A549 (cell line): ENCODE results near the gene TBX5. TPM values are rescaled to one million over a fixed set of nuclear protein-coding genes. Genes with fewer than 3 reads are reported as not detected.

Experiments used
- ATAC-seq, 2 experiments: fragments of 200-7000 bp in 1 of 2; fragments of >200 bp in 1 of 2; cut with Nextera tagmentation in 1 of 2; cut with Tn5 transposase in 1 of 2; 3 replicates each; pipeline versions ENCODE4 v1.8.0 to v1.9.1; 2018 to 2020; ENCODE audit warnings: mild to moderate bottlenecking in 1 of 2, moderate library complexity in 1 of 2
- CTCF ChIA-PET: fragments of 300-600 bp; sonication (Branson Sonifier 250); formaldehyde crosslinking; extraction: SDS; loops from one replicate; lab custom pipeline; 2021; ENCODE audit warnings: antibody characterized with exemption, inconsistent platforms; lab: Yijun Ruan, JAX
- POLR2A ChIA-PET: fragments of 350-600 bp; formaldehyde crosslinking; extraction: SDS; loops from one replicate; lab custom pipeline; 2021; ENCODE audit warnings: antibody characterized with exemption, inconsistent platforms; lab: Yijun Ruan, JAX
- DNase-seq, 2 experiments: peaks; one replicate each; pipeline versions ENCODE4 v3.0.0 to v3.0.0-alpha.2; 2011 to 2016; ENCODE audit warnings: low read depth in 1 of 2, low spot score in 1 of 2
- FAIRE-seq: peaks from 2 replicates; lab custom pipeline; 2011; peaks lifted over from hg19 to GRCh38; lab: Jason Lieb, UNC
- H3K27ac ChIP-seq, 2 experiments: fragments of >200 bp; sonication (Bioruptor Twin); formaldehyde crosslinking; 3 replicates each; pipeline ENCODE4 v1.5.1; 2016 to 2017
- H3K4me1 ChIP-seq: fragments of >200 bp; sonication (Bioruptor Twin); formaldehyde crosslinking; 3 replicates; pipeline ENCODE4 v1.6.1; 2016
- H3K4me2 ChIP-seq: fragments of >200 bp; sonication (Bioruptor Twin); formaldehyde crosslinking; 3 replicates; pipeline ENCODE4 v1.6.1; 2016
- H3K4me3 ChIP-seq: fragments of >200 bp; sonication (Bioruptor Twin); formaldehyde crosslinking; 3 replicates; pipeline ENCODE4 v1.5.1; 2016
- H3K9me3 ChIP-seq: fragments of >200 bp; sonication (Bioruptor Twin); formaldehyde crosslinking; 3 replicates; pipeline ENCODE4 v1.6.1; 2016
- CBX2 ChIP-seq: fragments of 200-600 bp; sonication (generic); IDR thresholded peaks from 2 replicates; pipeline ENCODE4 v1.6.1; 2016; ENCODE audit warnings: low read depth, mild to moderate bottlenecking, borderline replicate concordance
- CHD2 ChIP-seq: fragments of 150-350 bp; IDR thresholded peaks from 2 replicates; pipeline ENCODE4 v1.6.1; 2014; ENCODE audit warnings: low read length; ENCODE audit not compliant: partially characterized antibody
- EHMT2 ChIP-seq: fragments of 200-600 bp; sonication (generic); IDR thresholded peaks from 2 replicates; pipeline ENCODE4 v1.6.1; 2016; ENCODE audit warnings: antibody characterized with exemption, low read depth, mild to moderate bottlenecking, moderate library complexity
- FOSL2 ChIP-seq, 2 experiments: fragments of 450-650 bp in 1 of 2; fragments of >200 bp in 1 of 2; sonication (Bioruptor Twin) in 1 of 2; formaldehyde crosslinking; IDR thresholded peaks; 2 replicates each; pipeline versions ENCODE4 v1.5.0 to v1.6.1; 2016 to 2020; ENCODE audit warnings: mild to moderate bottlenecking in 1 of 2, moderate library complexity in 1 of 2
- GATA3 ChIP-seq: IDR thresholded peaks from 2 replicates; pipeline ENCODE4 v1.6.1; 2012; ENCODE audit warnings: borderline replicate concordance
- JUN ChIP-seq, 2 experiments: fragments of >200 bp; sonication (Bioruptor Twin); formaldehyde crosslinking; IDR thresholded peaks; 2 replicates in 1 of 2; 3 replicates in 1 of 2; pipeline ENCODE4 v1.6.1; 2016 to 2017
- MYC ChIP-seq: IDR thresholded peaks from 2 replicates; pipeline ENCODE4 v1.6.1; 2012; ENCODE audit warnings: mild to moderate bottlenecking, inconsistent platforms, low read length, improper control_type of control experiment, borderline replicate concordance
- NFE2L2 ChIP-seq: fragments of 150-350 bp; conservative IDR thresholded peaks from 2 replicates; pipeline ENCODE4 v1.6.1; 2014; ENCODE audit warnings: low read length
- NR3C1 ChIP-seq: fragments of >200 bp; sonication (Bioruptor Twin); formaldehyde crosslinking; IDR thresholded peaks from 3 replicates; pipeline ENCODE4 v1.6.1; 2017
- POLR2AphosphoS2 ChIP-seq: conservative IDR thresholded peaks from 2 replicates; pipeline ENCODE4 v1.6.1; 2012; ENCODE audit warnings: low read length, improper control_type of control experiment, inconsistent platforms
- RFX5 ChIP-seq: fragments of 450-650 bp; IDR thresholded peaks from 2 replicates; pipeline ENCODE4 v1.7.1; 2014; ENCODE audit warnings: antibody characterized with exemption, mild to moderate bottlenecking, moderate library complexity
- SMC3 ChIP-seq: fragments of >200 bp; sonication (Bioruptor Twin); formaldehyde crosslinking; IDR thresholded peaks from 3 replicates; pipeline ENCODE4 v1.6.1; 2018; ENCODE audit warnings: inconsistent platforms
- TP53 ChIP-seq: fragments of 250-450 bp; sonication (Bioruptor Pico); IDR thresholded peaks from 2 replicates; pipeline ENCODE4 v1.5.0; 2021; ENCODE audit warnings: mild to moderate bottlenecking, moderate library complexity
- ZFP36 ChIP-seq: fragments of 450-650 bp; IDR thresholded peaks from 2 replicates; pipeline ENCODE4 v1.6.1; 2014; ENCODE audit warnings: borderline replicate concordance; ENCODE audit not compliant: partially characterized antibody
- ZSCAN20 ChIP-seq: fragments of 250-450 bp; sonication (Bioruptor Pico); IDR thresholded peaks from 2 replicates; pipeline ENCODE4 v1.8.0; 2022; ENCODE audit warnings: mild to moderate bottlenecking, moderate library complexity
- WGBS: methylation state at CpG from one replicate; pipeline ENCODE4 v1.1.6; 2017; ENCODE audit errors: missing lambda C conversion rate; 5-methylcytosine and 5-hydroxymethylcytosine counted together
- polyA plus RNA-seq, 4 experiments: library from polyadenylated mRNA; depleted of rRNA in 3 of 4; stranded (reverse); fragments of >200 nt; fragmentation: RNase III in 1 of 4; extraction: RNeasy Plus Mini Kit Qiagen cat#74134 plus additional on column Dnase treatment in 1 of 4; gene quantifications; 2 replicates in 3 of 4; 3 replicates in 1 of 4; pipeline ENCODE4 v1.2.3, GENCODE V29; 2011 to 2017
- TF ChIP-seq, protein P1 (sequence below): fragments of 200-600 bp; sonication (generic); IDR thresholded peaks from 2 replicates; pipeline ENCODE4 v1.6.1; 2016; ENCODE audit warnings: antibody characterized with exemption, mild to moderate bottlenecking, moderate library complexity
- TF ChIP-seq, protein P2 (sequence below): fragments of >200 bp; sonication (Bioruptor Twin); formaldehyde crosslinking; IDR thresholded peaks from 3 replicates; pipeline ENCODE4 v1.5.1; 2016

The TBX5 gene
- polyA plus RNA-seq, 2 of the 4 experiments (the other 2 are of a cell fraction): not detected

DNA sequence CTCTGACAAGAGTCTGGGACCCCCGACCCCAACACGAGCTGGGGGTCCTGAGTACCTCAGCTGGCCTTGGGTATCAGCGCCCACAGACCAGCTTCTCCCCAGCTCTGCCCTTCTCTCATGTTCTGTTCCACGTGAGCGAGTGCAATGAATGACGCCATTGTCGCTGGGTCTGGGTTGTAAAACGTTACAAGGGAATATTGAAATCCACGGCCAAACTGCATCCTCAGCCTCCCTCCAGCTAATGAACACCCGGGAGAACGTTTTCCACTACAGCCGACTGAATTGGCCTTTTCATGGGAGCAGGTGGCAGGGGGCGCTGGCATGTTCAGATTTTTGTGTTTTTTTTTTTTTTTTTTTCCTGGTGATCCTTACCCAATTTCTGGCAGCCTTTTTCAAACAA, 34.7 kb downstream of the TBX5 start:
- Histone ChIP-seq H3K4me1 (no peaks in the 10 kb centered on the region), H3K9me3 (peaks cover 5% of the 10 kb centered on the region), H3K4me2 (0 out of 3 replicates have a peak overlapping the region, but pooled peaks have one; percentile 19), H3K4me3 (no peak overlapping the region), H3K27ac (no peak overlapping the region)
- ChIA-PET POLR2A (no interaction called here), CTCF (no interaction called here)
- WGBS: 2% methylated on average over 13 of the region's 13 CpGs
- DNase-seq: no peak
- TF ChIP-seq GATA3 (no peak), NFE2L2 (no peak), FOSL2 (IDR thresholded peaks at IDR 0.05) (no peak), FOSL2 (CRISPR knock-in tag; IDR thresholded peaks at IDR 0.05) (no peak), RFX5 (no peak), SMC3 (no peak), POLR2AphosphoS2 (no peak), CBX2 (no peak), EHMT2 (no peak), ZFP36 (no peak), JUN (IDR thresholded peaks at IDR 0.05) (no peak), NR3C1 (no peak)
- TF ChIP-seq, protein P1, sequence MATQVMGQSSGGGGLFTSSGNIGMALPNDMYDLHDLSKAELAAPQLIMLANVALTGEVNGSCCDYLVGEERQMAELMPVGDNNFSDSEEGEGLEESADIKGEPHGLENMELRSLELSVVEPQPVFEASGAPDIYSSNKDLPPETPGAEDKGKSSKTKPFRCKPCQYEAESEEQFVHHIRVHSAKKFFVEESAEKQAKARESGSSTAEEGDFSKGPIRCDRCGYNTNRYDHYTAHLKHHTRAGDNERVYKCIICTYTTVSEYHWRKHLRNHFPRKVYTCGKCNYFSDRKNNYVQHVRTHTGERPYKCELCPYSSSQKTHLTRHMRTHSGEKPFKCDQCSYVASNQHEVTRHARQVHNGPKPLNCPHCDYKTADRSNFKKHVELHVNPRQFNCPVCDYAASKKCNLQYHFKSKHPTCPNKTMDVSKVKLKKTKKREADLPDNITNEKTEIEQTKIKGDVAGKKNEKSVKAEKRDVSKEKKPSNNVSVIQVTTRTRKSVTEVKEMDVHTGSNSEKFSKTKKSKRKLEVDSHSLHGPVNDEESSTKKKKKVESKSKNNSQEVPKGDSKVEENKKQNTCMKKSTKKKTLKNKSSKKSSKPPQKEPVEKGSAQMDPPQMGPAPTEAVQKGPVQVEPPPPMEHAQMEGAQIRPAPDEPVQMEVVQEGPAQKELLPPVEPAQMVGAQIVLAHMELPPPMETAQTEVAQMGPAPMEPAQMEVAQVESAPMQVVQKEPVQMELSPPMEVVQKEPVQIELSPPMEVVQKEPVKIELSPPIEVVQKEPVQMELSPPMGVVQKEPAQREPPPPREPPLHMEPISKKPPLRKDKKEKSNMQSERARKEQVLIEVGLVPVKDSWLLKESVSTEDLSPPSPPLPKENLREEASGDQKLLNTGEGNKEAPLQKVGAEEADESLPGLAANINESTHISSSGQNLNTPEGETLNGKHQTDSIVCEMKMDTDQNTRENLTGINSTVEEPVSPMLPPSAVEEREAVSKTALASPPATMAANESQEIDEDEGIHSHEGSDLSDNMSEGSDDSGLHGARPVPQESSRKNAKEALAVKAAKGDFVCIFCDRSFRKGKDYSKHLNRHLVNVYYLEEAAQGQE: no peak
- TF ChIP-seq, protein P2, sequence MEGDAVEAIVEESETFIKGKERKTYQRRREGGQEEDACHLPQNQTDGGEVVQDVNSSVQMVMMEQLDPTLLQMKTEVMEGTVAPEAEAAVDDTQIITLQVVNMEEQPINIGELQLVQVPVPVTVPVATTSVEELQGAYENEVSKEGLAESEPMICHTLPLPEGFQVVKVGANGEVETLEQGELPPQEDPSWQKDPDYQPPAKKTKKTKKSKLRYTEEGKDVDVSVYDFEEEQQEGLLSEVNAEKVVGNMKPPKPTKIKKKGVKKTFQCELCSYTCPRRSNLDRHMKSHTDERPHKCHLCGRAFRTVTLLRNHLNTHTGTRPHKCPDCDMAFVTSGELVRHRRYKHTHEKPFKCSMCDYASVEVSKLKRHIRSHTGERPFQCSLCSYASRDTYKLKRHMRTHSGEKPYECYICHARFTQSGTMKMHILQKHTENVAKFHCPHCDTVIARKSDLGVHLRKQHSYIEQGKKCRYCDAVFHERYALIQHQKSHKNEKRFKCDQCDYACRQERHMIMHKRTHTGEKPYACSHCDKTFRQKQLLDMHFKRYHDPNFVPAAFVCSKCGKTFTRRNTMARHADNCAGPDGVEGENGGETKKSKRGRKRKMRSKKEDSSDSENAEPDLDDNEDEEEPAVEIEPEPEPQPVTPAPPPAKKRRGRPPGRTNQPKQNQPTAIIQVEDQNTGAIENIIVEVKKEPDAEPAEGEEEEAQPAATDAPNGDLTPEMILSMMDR: no peak
- no peak for FAIRE-seq
- no peak for ATAC-seq

DNA sequence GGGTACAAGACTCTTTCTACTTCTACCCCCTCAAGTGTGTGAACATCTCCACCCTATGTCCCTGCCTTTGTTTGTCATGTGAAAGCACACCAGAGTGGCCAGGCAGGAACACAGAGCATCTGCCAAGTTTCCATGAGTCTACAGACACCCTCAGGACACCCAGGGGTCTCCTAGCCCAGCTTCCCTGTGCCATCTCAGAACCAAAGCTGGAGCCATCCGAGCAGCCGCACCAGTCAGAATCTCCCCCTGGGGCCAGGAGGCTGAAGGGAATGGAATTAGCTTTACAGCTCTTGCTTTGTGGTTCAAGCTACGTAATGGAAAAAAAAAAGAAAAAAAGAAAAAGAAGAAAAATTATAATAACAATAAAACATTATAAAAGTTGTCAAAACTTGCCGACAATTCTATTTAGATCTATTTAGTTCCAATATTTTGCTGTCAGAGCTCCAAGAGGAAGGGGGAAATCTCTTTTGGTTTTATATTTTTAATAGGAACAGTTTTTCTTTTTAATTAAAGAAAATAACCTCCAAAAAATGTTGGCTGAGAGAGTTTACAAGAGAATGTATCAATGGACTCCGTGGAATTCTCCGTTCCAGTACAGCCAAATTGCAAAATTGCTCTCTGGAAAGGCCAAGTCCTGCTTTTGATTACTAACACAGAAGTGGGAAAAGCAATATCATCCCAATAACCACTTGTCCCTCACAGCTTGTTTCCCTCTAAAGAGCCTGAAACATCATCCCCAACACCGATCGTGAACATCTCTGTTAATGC, 37.1 kb downstream of the TBX5 start:
- Histone ChIP-seq H3K4me1 (no peaks in the 10 kb centered on the region), H3K27ac (no peak overlapping the region), H3K9me3 (peaks cover 7% of the 10 kb centered on the region), H3K4me2 (no peak overlapping the region), H3K4me3 (no peak overlapping the region)
- DNase-seq (no peak), ATAC-seq (no peak), FAIRE-seq (no peak)
- TF ChIP-seq MYC (no peak), ZSCAN20 (CRISPR knock-in tag) (no peak), GATA3 (no peak), CHD2 (no peak), TP53 (CRISPR knock-in tag) (no peak)
- 23% methylated on average over 8 of the region's 8 CpGs for WGBS
- ChIA-PET POLR2A (interaction anchor here (0.7 kb wide), 1 partner anchor 243 kb away, joined by 3 read pairs; no protein-coding TSS in a partner anchor), CTCF (interaction anchor here (1.8 kb wide), 1 partner anchor 9 kb away, joined by 6 read pairs; no protein-coding TSS in a partner anchor)
